ENCODE data around the gene SPATA17. TPM values are rescaled to one million over a fixed set of nuclear protein-coding genes. Genes with fewer than 3 reads are reported as not detected.

SPATA17 gene
- total and polyA plus RNA-seq, 2 experiments from 2014 or later, result 1.00 to 2.9 TPM

- Histone ChIP-seq H3K9me2 (replicated peaks; ENCODE audit: insufficient read depth) (no peaks in the 10 kb centered on the region), H3K9me3 (ENCODE audit: low read depth) (no peaks in the 10 kb centered on the region), H3K36me3 (replicated peaks; ENCODE audit: insufficient read depth, low read depth) (no peaks in the 10 kb centered on the region), H3K79me2 (no peaks in the 10 kb centered on the region), H3K4me3 (no peak overlapping the region), H3K4me1 (ENCODE audit: insufficient read depth) (no peaks in the 10 kb centered on the region), H4K20me1 (ENCODE audit: insufficient read depth, poor library complexity, severe bottlenecking) (no peaks in the 10 kb centered on the region), H3K27me3 (no peaks in the 10 kb centered on the region), H3K4me2 (no peak overlapping the region), H2AFZ (no peak overlapping the region), H3K27ac (no peak overlapping the region)
- WGBS (ENCODE audit: low lambda C conversion rate, missing lambda C conversion rate), result 96% methylated on average over 4 of the region's 4 CpGs
- no peak for TF ChIP-seq EZH2phosphoT487 (IDR thresholded peaks at IDR 0.05; ENCODE audit: low read depth, severe bottlenecking, unreplicated experiment)
- no peak for TF ChIP-seq CTCF (IDR thresholded peaks at IDR 0.05; ENCODE audit: poor library complexity)
- TF ChIP-seq EZH2 (IDR thresholded peaks at IDR 0.05; ENCODE audit: borderline replicate concordance), result no peak
- no peak for DNase-seq (ENCODE audit: low spot score)
These were observed 19.5 kb downstream of the SPATA17 start for GRCh38 chr1:217650674-217651073.

GRCh38 chr1:217660353-217661062, 29.4 kb downstream of the SPATA17 start:
- Histone ChIP-seq H3K9me2 (replicated peaks; ENCODE audit: insufficient read depth) (no peaks in the 10 kb centered on the region), H3K9me3 (ENCODE audit: low read depth) (no peaks in the 10 kb centered on the region), H3K27me3 (no peaks in the 10 kb centered on the region), H3K4me2 (no peak overlapping the region), H2AFZ (no peak overlapping the region), H3K79me2 (no peaks in the 10 kb centered on the region), H3K36me3 (replicated peaks; ENCODE audit: insufficient read depth, low read depth) (no peaks in the 10 kb centered on the region), H4K20me1 (ENCODE audit: insufficient read depth, poor library complexity, severe bottlenecking) (no peaks in the 10 kb centered on the region), H3K4me1 (ENCODE audit: insufficient read depth) (no peaks in the 10 kb centered on the region), H3K4me3 (no peak overlapping the region), H3K27ac (no peak overlapping the region)
- peak; percentile 26 for DNase-seq (ENCODE audit: low spot score)
- 60% methylated on average over 5 of the region's 5 CpGs for WGBS (ENCODE audit: low lambda C conversion rate, missing lambda C conversion rate)
- peak; percentile 58 for TF ChIP-seq CTCF (IDR thresholded peaks at IDR 0.05; ENCODE audit: poor library complexity)
- TF ChIP-seq EZH2phosphoT487 (IDR thresholded peaks at IDR 0.05; ENCODE audit: low read depth, severe bottlenecking, unreplicated experiment), result no peak

- TF ChIP-seq CTCF (IDR thresholded peaks at IDR 0.05; ENCODE audit: poor library complexity) (no peak), EZH2phosphoT487 (IDR thresholded peaks at IDR 0.05; ENCODE audit: low read depth, severe bottlenecking, unreplicated experiment) (no peak), EZH2 (IDR thresholded peaks at IDR 0.05; ENCODE audit: borderline replicate concordance) (no peak)
- H3K4me3 ChIP-seq, result no peak overlapping the region
These were observed 30.3 kb downstream of the SPATA17 start for GRCh38 chr1:217661407-217661806.

More at GRCh38 chr1:217661407-217661806, 30.3 kb downstream of the SPATA17 start:
- Histone ChIP-seq H3K4me1 (ENCODE audit: insufficient read depth) (no peaks in the 10 kb centered on the region), H3K27me3 (no peaks in the 10 kb centered on the region), H3K79me2 (no peaks in the 10 kb centered on the region), H3K9me2 (replicated peaks; ENCODE audit: insufficient read depth) (no peaks in the 10 kb centered on the region), H4K20me1 (ENCODE audit: insufficient read depth, poor library complexity, severe bottlenecking) (no peaks in the 10 kb centered on the region), H3K27ac (no peak overlapping the region), H2AFZ (no peak overlapping the region), H3K36me3 (replicated peaks; ENCODE audit: insufficient read depth, low read depth) (no peaks in the 10 kb centered on the region), H3K9me3 (ENCODE audit: low read depth) (no peaks in the 10 kb centered on the region), H3K4me2 (no peak overlapping the region)
- no peak for DNase-seq (ENCODE audit: low spot score)

Measured in hepatocyte (in vitro differentiated cells).